ENCODE data around the gene CC2D1B. TPM values are rescaled to one million over a fixed set of nuclear protein-coding genes. Genes with fewer than 3 reads are reported as not detected.
A peak's percentile ranks its signal among the peaks of the same experiment; 100 is the strongest.

Gene CC2D1B
- total and polyA plus RNA-seq, 9 of the 15 experiments (the other 6 are each of a cell fraction or from before 2014, with no cell fraction given): 1.2 to 33.6 (median 25.5) TPM

GRCh38 chr1:52403566-52404115, 37.6 kb upstream of the CC2D1B start (continued):
- TF ChIP-seq ZNF165 (CRISPR knock-in tag; IDR thresholded peaks at IDR 0.05; ENCODE audit: borderline replicate concordance) (no peak), FOXP1 (CRISPR knock-in tag; IDR thresholded peaks at IDR 0.05) (no peak), NELFE (IDR thresholded peaks at IDR 0.05; ENCODE audit: insufficient read depth, insufficient read length) (no peak), ESRRB (CRISPR knock-in tag; IDR thresholded peaks at IDR 0.05; ENCODE audit: borderline replicate concordance) (no peak), NR2C1 (IDR thresholded peaks at IDR 0.05) (no peak), NR2C1 (tag; IDR thresholded peaks at IDR 0.05) (peak; percentile 47; the same call in 1 of the 2 replicates), YBX1 (IDR thresholded peaks at IDR 0.05) (no peak), ELK1 (CRISPR knock-in tag; IDR thresholded peaks at IDR 0.05) (no peak), CBX1 (IDR thresholded peaks at IDR 0.05; ENCODE audit: low read depth) (no peak), KLF13 (tag; IDR thresholded peaks at IDR 0.05; ENCODE audit: borderline replicate concordance, low read depth) (no peak), FOXJ3 (CRISPR knock-in tag; IDR thresholded peaks at IDR 0.05) (no peak), MXI1 (IDR thresholded peaks at IDR 0.05; ENCODE audit: low read depth, low read length) (0 out of 2 replicates have a peak, but pooled peaks have one; percentile 14), MAFG (tag; conservative IDR thresholded peaks at IDR 0.05) (peak; percentile 86), SRSF3 (IDR thresholded peaks at IDR 0.05; ENCODE audit: insufficient read depth, low read length) (no peak), SREBF1 (IDR thresholded peaks at IDR 0.05; ENCODE audit: borderline replicate concordance, low read depth, low read length) (no peak), POLR2AphosphoS5 (IDR thresholded peaks at IDR 0.05; ENCODE audit: control insufficient read depth, insufficient read depth, low read depth, low read length) (no peak), TARDBP (IDR thresholded peaks at IDR 0.05) (no peak), CREM (IDR thresholded peaks at IDR 0.05; ENCODE audit: low read depth) (peak; percentile 97)
- TF ChIP-seq, protein P1, sequence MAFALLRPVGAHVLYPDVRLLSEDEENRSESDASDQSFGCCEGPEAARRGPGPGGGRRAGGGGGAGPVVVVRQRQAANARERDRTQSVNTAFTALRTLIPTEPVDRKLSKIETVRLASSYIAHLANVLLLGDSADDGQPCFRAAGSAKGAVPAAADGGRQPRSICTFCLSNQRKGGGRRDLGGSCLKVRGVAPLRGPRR (CRISPR knock-in tag; IDR thresholded peaks at IDR 0.05): no peak
- TF ChIP-seq, protein P2, sequence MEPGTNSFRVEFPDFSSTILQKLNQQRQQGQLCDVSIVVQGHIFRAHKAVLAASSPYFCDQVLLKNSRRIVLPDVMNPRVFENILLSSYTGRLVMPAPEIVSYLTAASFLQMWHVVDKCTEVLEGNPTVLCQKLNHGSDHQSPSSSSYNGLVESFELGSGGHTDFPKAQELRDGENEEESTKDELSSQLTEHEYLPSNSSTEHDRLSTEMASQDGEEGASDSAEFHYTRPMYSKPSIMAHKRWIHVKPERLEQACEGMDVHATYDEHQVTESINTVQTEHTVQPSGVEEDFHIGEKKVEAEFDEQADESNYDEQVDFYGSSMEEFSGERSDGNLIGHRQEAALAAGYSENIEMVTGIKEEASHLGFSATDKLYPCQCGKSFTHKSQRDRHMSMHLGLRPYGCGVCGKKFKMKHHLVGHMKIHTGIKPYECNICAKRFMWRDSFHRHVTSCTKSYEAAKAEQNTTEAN (CRISPR knock-in tag; IDR thresholded peaks at IDR 0.05): no peak
- TF ChIP-seq, protein P3, sequence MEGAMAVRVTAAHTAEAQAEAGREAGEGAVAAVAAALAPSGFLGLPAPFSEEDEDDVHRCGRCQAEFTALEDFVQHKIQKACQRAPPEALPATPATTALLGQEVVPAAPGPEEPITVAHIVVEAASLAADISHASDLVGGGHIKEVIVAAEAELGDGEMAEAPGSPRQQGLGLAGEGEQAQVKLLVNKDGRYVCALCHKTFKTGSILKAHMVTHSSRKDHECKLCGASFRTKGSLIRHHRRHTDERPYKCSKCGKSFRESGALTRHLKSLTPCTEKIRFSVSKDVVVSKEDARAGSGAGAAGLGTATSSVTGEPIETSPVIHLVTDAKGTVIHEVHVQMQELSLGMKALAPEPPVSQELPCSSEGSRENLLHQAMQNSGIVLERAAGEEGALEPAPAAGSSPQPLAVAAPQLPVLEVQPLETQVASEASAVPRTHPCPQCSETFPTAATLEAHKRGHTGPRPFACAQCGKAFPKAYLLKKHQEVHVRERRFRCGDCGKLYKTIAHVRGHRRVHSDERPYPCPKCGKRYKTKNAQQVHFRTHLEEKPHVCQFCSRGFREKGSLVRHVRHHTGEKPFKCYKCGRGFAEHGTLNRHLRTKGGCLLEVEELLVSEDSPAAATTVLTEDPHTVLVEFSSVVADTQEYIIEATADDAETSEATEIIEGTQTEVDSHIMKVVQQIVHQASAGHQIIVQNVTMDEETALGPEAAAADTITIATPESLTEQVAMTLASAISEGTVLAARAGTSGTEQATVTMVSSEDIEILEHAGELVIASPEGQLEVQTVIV (CRISPR knock-in tag; IDR thresholded peaks at IDR 0.05; ENCODE audit: borderline replicate concordance): no peak
